ENCODE measurements around the gene VPS51. TPM values are rescaled to one million over a fixed set of nuclear protein-coding genes. Genes with fewer than 3 reads are reported as not detected.

Gene VPS51
- polyA plus RNA-seq, 1 donor from 2014 or later, result 230 TPM

DNA sequence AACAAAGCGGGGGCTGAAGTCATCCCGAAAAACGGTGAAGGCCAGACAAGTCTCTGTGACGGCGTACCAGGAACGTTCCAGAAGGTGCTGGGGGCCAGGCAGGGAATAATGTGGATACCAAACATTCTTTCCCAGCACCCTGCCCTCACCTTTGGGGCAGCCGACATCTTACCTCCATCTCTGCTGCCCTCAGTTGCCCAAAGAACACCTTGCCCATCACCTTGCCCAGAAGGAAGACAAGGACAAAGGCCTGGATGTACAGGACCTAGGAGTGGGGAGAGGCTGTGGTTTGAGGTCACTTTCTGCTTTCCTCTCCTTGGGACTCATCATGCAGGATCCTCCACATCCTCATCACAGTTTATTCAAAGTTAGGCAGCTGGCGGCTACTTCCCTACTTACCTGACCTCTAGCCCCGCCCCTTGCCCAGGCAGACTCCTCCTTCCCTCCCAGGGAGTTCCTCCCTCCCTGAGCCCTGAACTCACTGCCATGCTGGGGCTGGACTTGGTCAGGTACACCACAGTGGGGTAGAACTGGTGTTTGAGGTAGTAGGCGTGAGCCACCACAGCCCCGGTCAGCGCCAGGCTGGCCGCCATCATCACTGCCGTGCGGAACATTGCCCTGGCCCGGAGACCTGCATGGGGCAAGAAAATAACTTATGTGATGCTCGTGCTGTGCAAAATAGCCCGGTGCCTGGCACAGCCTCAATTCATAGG is 37.1 kb downstream of the VPS51 start:
- Histone ChIP-seq H3K36me3 (ENCODE audit: insufficient read depth, low read length) (no peaks in the 10 kb centered on the region), H3K27ac (ENCODE audit: low read length) (peak overlapping the region; percentile 98), H2AFZ (ENCODE audit: low read depth, low read length) (no peak overlapping the region), H3K9ac (ENCODE audit: low read length) (peak overlapping the region; percentile 97), H3K27me3 (ENCODE audit: insufficient read depth, low read depth, low read length) (no peaks in the 10 kb centered on the region), H3K4me3 (ENCODE audit: low read length) (peak overlapping the region; percentile 100), H3K9me3 (ENCODE audit: low read length) (no peaks in the 10 kb centered on the region), H3K79me2 (replicated peaks; ENCODE audit: insufficient read depth, low read length) (peaks cover 16% of the 10 kb centered on the region), H3F3A (ENCODE audit: insufficient read depth, low read length, poor library complexity, severe bottlenecking) (peaks cover 5% of the 10 kb centered on the region), H4K20me1 (ENCODE audit: insufficient read depth) (no peaks in the 10 kb centered on the region), H3K9me2 (ENCODE audit: insufficient read depth, low read length) (no peaks in the 10 kb centered on the region), H3K4me2 (ENCODE audit: low read length) (peak overlapping the region; percentile 95)
- TF ChIP-seq EZH2 (IDR thresholded peaks at IDR 0.05; ENCODE audit: borderline replicate concordance, insufficient read depth, low read length, poor library complexity, severe bottlenecking), result no peak

DNA sequence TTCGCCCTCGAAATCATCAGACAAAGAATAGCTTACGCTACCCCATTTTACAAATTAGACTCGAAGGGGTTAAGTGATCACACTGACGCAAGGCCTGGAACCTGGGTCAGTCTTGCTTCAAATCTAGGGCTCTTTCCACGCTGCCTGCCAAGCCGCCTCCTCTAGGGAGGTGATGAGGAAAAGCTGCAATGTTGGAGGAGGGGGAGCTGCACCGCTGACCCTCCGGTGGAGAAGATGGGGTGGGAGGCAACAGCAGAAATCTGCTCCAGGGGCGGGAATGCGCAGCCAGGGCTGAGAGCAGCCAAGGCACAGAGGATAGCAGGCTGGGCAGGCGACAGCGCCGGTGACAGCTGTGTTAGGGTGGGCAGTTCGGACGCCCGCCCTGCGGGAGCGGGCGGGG is 37.7 kb downstream of the VPS51 start:
- Histone ChIP-seq H3F3A (ENCODE audit: insufficient read depth, low read length, poor library complexity, severe bottlenecking) (peaks cover 5% of the 10 kb centered on the region), H3K27me3 (ENCODE audit: insufficient read depth, low read depth, low read length) (no peaks in the 10 kb centered on the region), H3K9ac (ENCODE audit: low read length) (peak overlapping the region; percentile 97), H3K9me2 (ENCODE audit: insufficient read depth, low read length) (no peaks in the 10 kb centered on the region), H3K79me2 (replicated peaks; ENCODE audit: insufficient read depth, low read length) (peaks cover 16% of the 10 kb centered on the region), H3K27ac (ENCODE audit: low read length) (peak overlapping the region; percentile 98), H3K9me3 (ENCODE audit: low read length) (no peaks in the 10 kb centered on the region), H3K4me3 (ENCODE audit: low read length) (peak overlapping the region; percentile 100), H4K20me1 (ENCODE audit: insufficient read depth) (no peaks in the 10 kb centered on the region), H3K36me3 (ENCODE audit: insufficient read depth, low read length) (no peaks in the 10 kb centered on the region), H2AFZ (ENCODE audit: low read depth, low read length) (peak overlapping the region; percentile 87), H3K4me2 (ENCODE audit: low read length) (peak overlapping the region; percentile 95)
- TF ChIP-seq TAF1 (IDR thresholded peaks at IDR 0.05; ENCODE audit: low read depth) (no peak), MXI1 (conservative IDR thresholded peaks at IDR 0.05; ENCODE audit: poor library complexity, severe bottlenecking) (no peak), RAD21 (conservative IDR thresholded peaks at IDR 0.05) (no peak)

DNA sequence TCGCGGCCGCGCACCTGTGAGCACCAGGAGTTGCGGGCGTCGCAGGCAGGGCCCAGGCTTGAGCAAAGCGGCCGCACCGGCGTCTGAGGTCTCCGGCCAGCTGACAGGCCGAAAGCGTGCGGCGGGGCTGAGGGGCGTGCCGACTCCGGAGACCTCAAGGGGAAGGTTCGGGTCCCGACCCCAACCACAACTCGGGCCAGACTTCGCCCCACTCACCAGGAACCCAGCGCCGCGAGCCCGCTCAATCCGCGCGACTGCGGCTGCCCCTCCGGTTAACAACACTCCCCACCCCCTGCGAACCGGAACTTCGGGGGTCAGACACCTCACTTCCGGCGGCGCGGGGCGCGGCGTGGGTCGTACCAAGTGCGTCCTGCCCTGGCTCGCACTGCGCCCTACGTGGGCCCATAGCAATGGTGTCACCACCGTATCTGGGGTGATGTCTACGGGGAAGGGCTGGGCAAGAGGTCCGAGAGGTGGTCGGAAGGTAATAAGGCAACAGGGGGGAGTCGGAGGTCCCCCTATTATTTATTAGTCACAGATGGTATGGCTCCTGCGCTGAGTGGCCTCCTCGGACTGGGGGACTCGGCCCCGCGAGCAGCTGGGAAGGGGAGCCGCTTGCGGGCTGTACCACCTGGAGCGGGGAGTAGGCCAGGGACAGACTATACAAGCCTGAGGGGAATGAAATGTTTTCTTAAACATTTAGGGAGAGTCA is 38.4 kb downstream of the VPS51 start, which contains the start of gene SYVN1:
Gene SYVN1, minus strand, starts transcription at position 280 of the 712 bp plus-strand sequence. CDS start 918 bp downstream, outside the sequence.
- Histone ChIP-seq H3K27ac (ENCODE audit: low read length) (peak within 1 kb of the TSS; percentile 98), H3K79me2 (replicated peaks; ENCODE audit: insufficient read depth, low read length) (peaks cover 16% of the 10 kb centered on the region), H3K9ac (ENCODE audit: low read length) (peak within 1 kb of the TSS; percentile 97), H3K4me3 (ENCODE audit: low read length) (peak within 1 kb of the TSS; percentile 100), H3K4me2 (ENCODE audit: low read length) (peak within 1 kb of the TSS; percentile 95), H2AFZ (ENCODE audit: low read depth, low read length) (peak within 1 kb of the TSS; percentile 87), H3F3A (ENCODE audit: insufficient read depth, low read length, poor library complexity, severe bottlenecking) (peaks cover 5% of the 10 kb centered on the region), H3K27me3 (ENCODE audit: insufficient read depth, low read depth, low read length) (no peaks in the 10 kb centered on the region), H3K9me2 (ENCODE audit: insufficient read depth, low read length) (no peaks in the 10 kb centered on the region), H4K20me1 (ENCODE audit: insufficient read depth) (no peaks in the 10 kb centered on the region), H3K36me3 (ENCODE audit: insufficient read depth, low read length) (no peaks in the 10 kb centered on the region), H3K9me3 (ENCODE audit: low read length) (no peaks in the 10 kb centered on the region)
- TF ChIP-seq POLR2AphosphoS5 (IDR thresholded peaks at IDR 0.05), result peak; percentile 97
- peak; percentile 79 for TF ChIP-seq MXI1 (conservative IDR thresholded peaks at IDR 0.05; ENCODE audit: poor library complexity, severe bottlenecking)
- no peak for TF ChIP-seq EZH2 (IDR thresholded peaks at IDR 0.05; ENCODE audit: borderline replicate concordance, insufficient read depth, low read length, poor library complexity, severe bottlenecking)
- peak; percentile 20 for TF ChIP-seq SMC3 (conservative IDR thresholded peaks at IDR 0.05; ENCODE audit: poor library complexity)
- TF ChIP-seq, protein P1, sequence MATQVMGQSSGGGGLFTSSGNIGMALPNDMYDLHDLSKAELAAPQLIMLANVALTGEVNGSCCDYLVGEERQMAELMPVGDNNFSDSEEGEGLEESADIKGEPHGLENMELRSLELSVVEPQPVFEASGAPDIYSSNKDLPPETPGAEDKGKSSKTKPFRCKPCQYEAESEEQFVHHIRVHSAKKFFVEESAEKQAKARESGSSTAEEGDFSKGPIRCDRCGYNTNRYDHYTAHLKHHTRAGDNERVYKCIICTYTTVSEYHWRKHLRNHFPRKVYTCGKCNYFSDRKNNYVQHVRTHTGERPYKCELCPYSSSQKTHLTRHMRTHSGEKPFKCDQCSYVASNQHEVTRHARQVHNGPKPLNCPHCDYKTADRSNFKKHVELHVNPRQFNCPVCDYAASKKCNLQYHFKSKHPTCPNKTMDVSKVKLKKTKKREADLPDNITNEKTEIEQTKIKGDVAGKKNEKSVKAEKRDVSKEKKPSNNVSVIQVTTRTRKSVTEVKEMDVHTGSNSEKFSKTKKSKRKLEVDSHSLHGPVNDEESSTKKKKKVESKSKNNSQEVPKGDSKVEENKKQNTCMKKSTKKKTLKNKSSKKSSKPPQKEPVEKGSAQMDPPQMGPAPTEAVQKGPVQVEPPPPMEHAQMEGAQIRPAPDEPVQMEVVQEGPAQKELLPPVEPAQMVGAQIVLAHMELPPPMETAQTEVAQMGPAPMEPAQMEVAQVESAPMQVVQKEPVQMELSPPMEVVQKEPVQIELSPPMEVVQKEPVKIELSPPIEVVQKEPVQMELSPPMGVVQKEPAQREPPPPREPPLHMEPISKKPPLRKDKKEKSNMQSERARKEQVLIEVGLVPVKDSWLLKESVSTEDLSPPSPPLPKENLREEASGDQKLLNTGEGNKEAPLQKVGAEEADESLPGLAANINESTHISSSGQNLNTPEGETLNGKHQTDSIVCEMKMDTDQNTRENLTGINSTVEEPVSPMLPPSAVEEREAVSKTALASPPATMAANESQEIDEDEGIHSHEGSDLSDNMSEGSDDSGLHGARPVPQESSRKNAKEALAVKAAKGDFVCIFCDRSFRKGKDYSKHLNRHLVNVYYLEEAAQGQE (IDR thresholded peaks at IDR 0.05; ENCODE audit: borderline replicate concordance), result peak; percentile 29
- TF ChIP-seq TAF1 (IDR thresholded peaks at IDR 0.05; ENCODE audit: low read depth), result peak; percentile 48
- TF ChIP-seq, protein P2, sequence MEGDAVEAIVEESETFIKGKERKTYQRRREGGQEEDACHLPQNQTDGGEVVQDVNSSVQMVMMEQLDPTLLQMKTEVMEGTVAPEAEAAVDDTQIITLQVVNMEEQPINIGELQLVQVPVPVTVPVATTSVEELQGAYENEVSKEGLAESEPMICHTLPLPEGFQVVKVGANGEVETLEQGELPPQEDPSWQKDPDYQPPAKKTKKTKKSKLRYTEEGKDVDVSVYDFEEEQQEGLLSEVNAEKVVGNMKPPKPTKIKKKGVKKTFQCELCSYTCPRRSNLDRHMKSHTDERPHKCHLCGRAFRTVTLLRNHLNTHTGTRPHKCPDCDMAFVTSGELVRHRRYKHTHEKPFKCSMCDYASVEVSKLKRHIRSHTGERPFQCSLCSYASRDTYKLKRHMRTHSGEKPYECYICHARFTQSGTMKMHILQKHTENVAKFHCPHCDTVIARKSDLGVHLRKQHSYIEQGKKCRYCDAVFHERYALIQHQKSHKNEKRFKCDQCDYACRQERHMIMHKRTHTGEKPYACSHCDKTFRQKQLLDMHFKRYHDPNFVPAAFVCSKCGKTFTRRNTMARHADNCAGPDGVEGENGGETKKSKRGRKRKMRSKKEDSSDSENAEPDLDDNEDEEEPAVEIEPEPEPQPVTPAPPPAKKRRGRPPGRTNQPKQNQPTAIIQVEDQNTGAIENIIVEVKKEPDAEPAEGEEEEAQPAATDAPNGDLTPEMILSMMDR (IDR thresholded peaks at IDR 0.05; ENCODE audit: poor library complexity, severe bottlenecking), result peak; percentile 22
- TF ChIP-seq EP300 (conservative IDR thresholded peaks at IDR 0.05; ENCODE audit: poor library complexity, severe bottlenecking), result peak; percentile 76
- TF ChIP-seq RAD21 (conservative IDR thresholded peaks at IDR 0.05), result no peak

All from neural cell (in vitro differentiated cells).